ENCODE measurements around the gene ARHGAP25. TPM values are rescaled to one million over a fixed set of nuclear protein-coding genes. Genes with fewer than 3 reads are reported as not detected.

The ARHGAP25 gene
- total RNA-seq, 6 experiments from 2014 or later: not detected

- Mint-ChIP-seq H3K27me3 (ENCODE audit: insufficient read depth) (peaks cover 37% of the 10 kb centered on the region), H3K27ac (no peak overlapping the region), H3K9me3 (no peaks in the 10 kb centered on the region), H3K4me1 (ENCODE audit: low read depth) (peaks cover 7% of the 10 kb centered on the region), H3K4me3 (no peak overlapping the region), H3K36me3 (ENCODE audit: low read depth) (no peaks in the 10 kb centered on the region)
- TF ChIP-seq CTCF (IDR thresholded peaks at IDR 0.05): no peak
- no peak for DNase-seq
Observed at GRCh38 chr2:68791914-68792313, 57.3 kb downstream of the ARHGAP25 start.

DNA sequence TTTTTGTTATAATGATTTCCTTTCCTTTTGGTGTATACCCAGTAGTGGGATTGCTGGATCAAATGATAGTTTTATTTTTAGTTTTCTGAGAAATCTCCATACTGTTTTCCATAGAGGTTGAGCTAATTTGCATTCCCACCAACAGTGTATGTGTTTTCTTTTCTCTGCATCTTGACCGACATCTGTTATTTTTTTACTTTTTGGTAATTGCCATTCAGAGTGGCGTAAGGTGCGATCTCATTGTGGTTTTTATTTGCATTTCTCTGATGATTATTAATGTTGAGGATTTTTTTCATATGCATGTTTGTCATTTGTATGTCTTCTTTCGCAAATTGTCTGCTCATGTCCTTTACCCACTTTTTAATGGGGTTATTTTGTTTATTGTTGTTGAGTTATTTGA, 58.1 kb downstream of the ARHGAP25 start:
- H3K27me3 Mint-ChIP-seq (ENCODE audit: insufficient read depth): peaks cover 39% of the 10 kb centered on the region
- H3K9me3 Mint-ChIP-seq: no peaks in the 10 kb centered on the region
- no peak overlapping the region for H3K4me3 Mint-ChIP-seq

DNA sequence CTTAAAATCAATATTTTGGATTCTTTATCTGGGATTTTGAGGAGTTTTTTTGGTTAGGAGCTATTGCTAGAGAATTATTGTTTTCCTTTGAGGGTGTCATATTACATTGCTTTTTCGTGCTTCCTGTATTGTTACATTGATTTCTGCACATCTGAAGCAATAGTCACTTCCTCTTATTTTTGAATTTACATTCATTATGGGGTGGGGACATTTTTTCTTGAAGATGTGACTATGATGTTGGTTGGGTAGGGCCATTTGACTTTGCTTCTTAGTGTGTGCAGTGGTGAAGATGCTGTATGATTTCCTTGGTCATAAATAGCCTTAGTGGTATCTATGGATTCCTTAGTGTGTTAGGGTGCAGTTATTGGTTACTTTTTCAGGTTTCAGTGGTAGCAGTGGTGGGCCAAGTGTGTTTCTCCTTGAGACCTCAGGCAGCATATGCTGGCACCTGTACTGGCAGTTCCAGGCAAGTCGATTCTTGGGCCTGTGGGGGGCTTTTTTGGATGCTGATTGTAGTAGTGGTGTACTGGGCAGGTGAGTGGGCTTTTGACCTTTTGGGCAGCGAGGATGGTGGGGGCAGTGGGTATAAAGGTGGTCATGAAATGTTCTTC, 61.8 kb downstream of the ARHGAP25 start:
- DNase-seq: no peak
- Mint-ChIP-seq H3K4me3 (no peak overlapping the region), H3K27ac (no peak overlapping the region), H3K9me3 (no peaks in the 10 kb centered on the region), H3K4me1 (ENCODE audit: low read depth) (peaks cover 7% of the 10 kb centered on the region), H3K36me3 (ENCODE audit: low read depth) (no peaks in the 10 kb centered on the region), H3K27me3 (ENCODE audit: insufficient read depth) (peaks cover 41% of the 10 kb centered on the region)
- TF ChIP-seq CTCF (IDR thresholded peaks at IDR 0.05): no peak

More for the DNA sequence above, 58.1 kb downstream of the ARHGAP25 start:
- no peaks in the 10 kb centered on the region for H3K36me3 Mint-ChIP-seq (ENCODE audit: low read depth)
- DNase-seq: no peak
- no peak overlapping the region for H3K27ac Mint-ChIP-seq
- TF ChIP-seq CTCF (IDR thresholded peaks at IDR 0.05): no peak
- H3K4me1 Mint-ChIP-seq (ENCODE audit: low read depth): peaks cover 7% of the 10 kb centered on the region

- H3K4me1 Mint-ChIP-seq (ENCODE audit: low read depth): peaks cover 7% of the 10 kb centered on the region
- no peaks in the 10 kb centered on the region for H3K9me3 Mint-ChIP-seq
- no peak for DNase-seq
- H3K36me3 Mint-ChIP-seq (ENCODE audit: low read depth): no peaks in the 10 kb centered on the region
- no peak for TF ChIP-seq CTCF (IDR thresholded peaks at IDR 0.05)
- peaks cover 38% of the 10 kb centered on the region for H3K27me3 Mint-ChIP-seq (ENCODE audit: insufficient read depth)
- no peak overlapping the region for H3K27ac Mint-ChIP-seq
- no peak overlapping the region for H3K4me3 Mint-ChIP-seq
Observed at GRCh38 chr2:68798569-68798968, 64.0 kb downstream of the ARHGAP25 start.

DNA sequence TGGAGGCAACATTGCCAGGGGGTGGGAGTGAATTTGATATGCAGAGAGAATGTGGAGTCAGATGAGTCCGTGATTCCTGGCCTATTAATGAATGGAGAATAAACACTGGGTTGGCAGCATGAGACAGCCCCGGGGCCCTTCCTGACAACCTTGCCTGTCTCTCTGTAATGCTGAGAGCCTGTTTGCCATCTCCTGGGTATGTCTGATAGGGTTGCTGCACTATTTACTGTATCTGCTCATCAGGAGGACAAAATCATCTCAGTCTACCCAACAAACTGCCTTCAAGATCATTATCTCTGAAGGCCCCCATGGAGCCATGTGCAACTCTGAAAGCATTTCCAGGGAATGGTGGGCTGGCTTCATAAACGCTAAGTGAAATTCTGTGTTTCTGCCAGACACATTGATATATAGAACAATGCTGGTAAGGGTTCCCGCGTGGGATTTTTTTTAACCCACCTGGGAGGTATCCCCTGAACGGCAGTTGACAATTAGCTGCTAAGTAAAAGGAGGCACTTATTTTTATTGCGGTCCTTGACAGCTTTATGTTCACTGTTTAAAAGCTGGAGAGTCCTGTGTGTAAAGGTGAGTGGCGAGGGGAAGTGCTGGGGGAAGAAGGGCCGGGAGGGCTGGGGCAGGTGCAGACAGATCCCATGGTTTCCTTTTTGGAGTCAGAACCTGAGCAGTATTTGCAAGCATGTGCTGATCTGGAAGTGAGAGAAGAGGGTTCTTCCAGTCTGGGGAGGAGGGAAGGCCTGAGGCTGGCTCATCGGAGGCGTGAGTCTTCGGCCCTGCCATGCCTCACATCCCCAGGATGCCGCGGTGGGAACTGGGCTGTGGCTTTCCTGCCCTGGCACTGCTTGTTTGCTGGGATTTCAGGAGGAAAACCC, 64.8 kb downstream of the ARHGAP25 start:
- Mint-ChIP-seq H3K9me3 (no peaks in the 10 kb centered on the region), H3K36me3 (ENCODE audit: low read depth) (no peaks in the 10 kb centered on the region), H3K4me1 (ENCODE audit: low read depth) (peaks cover 7% of the 10 kb centered on the region), H3K4me3 (no peak overlapping the region), H3K27ac (no peak overlapping the region), H3K27me3 (ENCODE audit: insufficient read depth) (peaks cover 41% of the 10 kb centered on the region)
- no peak for DNase-seq
- no peak for TF ChIP-seq CTCF (IDR thresholded peaks at IDR 0.05)

Data from HFFc6 (cell line).